ENCODE data around the gene CLEC4G. TPM values are rescaled to one million over a fixed set of nuclear protein-coding genes. Genes with fewer than 3 reads are reported as not detected.

Gene CLEC4G
- total RNA-seq, 1 experiment from 2014 or later, result 0.55 TPM

GRCh38 chr19:7689165-7689564 is 42.7 kb downstream of the CLEC4G start:
- H3K27ac Mint-ChIP-seq, result no peak overlapping the region
- no peaks in the 10 kb centered on the region; the same call in 1 of the 2 replicates for H3K27me3 Mint-ChIP-seq (ENCODE audit: low read depth)
- ATAC-seq (no peak), DNase-seq (ENCODE audit: low spot score) (no peak)
- POLR2A ChIA-PET, result no interaction called here
- CTCF ChIA-PET, result interaction anchor here (1.7 to 1.9 kb wide), 2 partner anchors 8 to 121 kb away, joined by 5 to 10 read pairs; partner anchors contain the start of gene TRAPPC5
- peaks cover 11% of the 10 kb centered on the region for H3K4me1 Mint-ChIP-seq
- no peak for TF ChIP-seq ZNF263 (CRISPR knock-in tag; IDR thresholded peaks at IDR 0.05; ENCODE audit: low read depth)
- no peak for TF ChIP-seq SMAD3 (CRISPR knock-in tag; IDR thresholded peaks at IDR 0.05; ENCODE audit: borderline replicate concordance)
- no peak for TF ChIP-seq NFE2L1 (CRISPR knock-in tag; IDR thresholded peaks at IDR 0.05)
- no peak for TF ChIP-seq TEAD4 (CRISPR knock-in tag; IDR thresholded peaks at IDR 0.05)
- TF ChIP-seq CDX4 (CRISPR knock-in tag; IDR thresholded peaks at IDR 0.05; ENCODE audit: borderline replicate concordance), result no peak
- no peak for TF ChIP-seq AFF4 (CRISPR knock-in tag; IDR thresholded peaks at IDR 0.05; ENCODE audit: borderline replicate concordance)
- TF ChIP-seq FOXJ3 (CRISPR knock-in tag; IDR thresholded peaks at IDR 0.05; ENCODE audit: borderline replicate concordance), result no peak
- TF ChIP-seq, protein P1, sequence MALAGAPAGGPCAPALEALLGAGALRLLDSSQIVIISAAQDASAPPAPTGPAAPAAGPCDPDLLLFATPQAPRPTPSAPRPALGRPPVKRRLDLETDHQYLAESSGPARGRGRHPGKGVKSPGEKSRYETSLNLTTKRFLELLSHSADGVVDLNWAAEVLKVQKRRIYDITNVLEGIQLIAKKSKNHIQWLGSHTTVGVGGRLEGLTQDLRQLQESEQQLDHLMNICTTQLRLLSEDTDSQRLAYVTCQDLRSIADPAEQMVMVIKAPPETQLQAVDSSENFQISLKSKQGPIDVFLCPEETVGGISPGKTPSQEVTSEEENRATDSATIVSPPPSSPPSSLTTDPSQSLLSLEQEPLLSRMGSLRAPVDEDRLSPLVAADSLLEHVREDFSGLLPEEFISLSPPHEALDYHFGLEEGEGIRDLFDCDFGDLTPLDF (CRISPR knock-in tag; IDR thresholded peaks at IDR 0.05), result no peak
- TF ChIP-seq, protein P2, sequence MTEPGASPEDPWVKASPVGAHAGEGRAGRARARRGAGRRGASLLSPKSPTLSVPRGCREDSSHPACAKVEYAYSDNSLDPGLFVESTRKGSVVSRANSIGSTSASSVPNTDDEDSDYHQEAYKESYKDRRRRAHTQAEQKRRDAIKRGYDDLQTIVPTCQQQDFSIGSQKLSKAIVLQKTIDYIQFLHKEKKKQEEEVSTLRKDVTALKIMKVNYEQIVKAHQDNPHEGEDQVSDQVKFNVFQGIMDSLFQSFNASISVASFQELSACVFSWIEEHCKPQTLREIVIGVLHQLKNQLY (CRISPR knock-in tag; IDR thresholded peaks at IDR 0.05), result no peak
- no peak for TF ChIP-seq ATF6 (CRISPR knock-in tag; IDR thresholded peaks at IDR 0.05)
- TF ChIP-seq, protein P3, sequence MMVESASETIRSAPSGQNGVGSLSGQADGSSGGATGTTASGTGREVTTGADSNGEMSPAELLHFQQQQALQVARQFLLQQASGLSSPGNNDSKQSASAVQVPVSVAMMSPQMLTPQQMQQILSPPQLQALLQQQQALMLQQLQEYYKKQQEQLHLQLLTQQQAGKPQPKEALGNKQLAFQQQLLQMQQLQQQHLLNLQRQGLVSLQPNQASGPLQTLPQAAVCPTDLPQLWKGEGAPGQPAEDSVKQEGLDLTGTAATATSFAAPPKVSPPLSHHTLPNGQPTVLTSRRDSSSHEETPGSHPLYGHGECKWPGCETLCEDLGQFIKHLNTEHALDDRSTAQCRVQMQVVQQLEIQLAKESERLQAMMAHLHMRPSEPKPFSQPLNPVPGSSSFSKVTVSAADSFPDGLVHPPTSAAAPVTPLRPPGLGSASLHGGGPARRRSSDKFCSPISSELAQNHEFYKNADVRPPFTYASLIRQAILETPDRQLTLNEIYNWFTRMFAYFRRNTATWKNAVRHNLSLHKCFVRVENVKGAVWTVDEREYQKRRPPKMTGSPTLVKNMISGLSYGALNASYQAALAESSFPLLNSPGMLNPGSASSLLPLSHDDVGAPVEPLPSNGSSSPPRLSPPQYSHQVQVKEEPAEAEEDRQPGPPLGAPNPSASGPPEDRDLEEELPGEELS (CRISPR knock-in tag; IDR thresholded peaks at IDR 0.05), result no peak
- TF ChIP-seq ZNF138 (CRISPR knock-in tag; conservative IDR thresholded peaks at IDR 0.05), result no peak
- TF ChIP-seq OVOL2 (CRISPR knock-in tag; IDR thresholded peaks at IDR 0.05; ENCODE audit: borderline replicate concordance), result no peak
- TF ChIP-seq, protein P4, sequence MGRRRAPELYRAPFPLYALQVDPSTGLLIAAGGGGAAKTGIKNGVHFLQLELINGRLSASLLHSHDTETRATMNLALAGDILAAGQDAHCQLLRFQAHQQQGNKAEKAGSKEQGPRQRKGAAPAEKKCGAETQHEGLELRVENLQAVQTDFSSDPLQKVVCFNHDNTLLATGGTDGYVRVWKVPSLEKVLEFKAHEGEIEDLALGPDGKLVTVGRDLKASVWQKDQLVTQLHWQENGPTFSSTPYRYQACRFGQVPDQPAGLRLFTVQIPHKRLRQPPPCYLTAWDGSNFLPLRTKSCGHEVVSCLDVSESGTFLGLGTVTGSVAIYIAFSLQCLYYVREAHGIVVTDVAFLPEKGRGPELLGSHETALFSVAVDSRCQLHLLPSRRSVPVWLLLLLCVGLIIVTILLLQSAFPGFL (CRISPR knock-in tag; IDR thresholded peaks at IDR 0.05; ENCODE audit: borderline replicate concordance), result no peak
- no peak for TF ChIP-seq IRF2 (CRISPR knock-in tag; IDR thresholded peaks at IDR 0.05; ENCODE audit: borderline replicate concordance, low read depth)
- H3K9me3 Mint-ChIP-seq, result no peaks in the 10 kb centered on the region
- peaks cover 3% of the 10 kb centered on the region for H3K36me3 Mint-ChIP-seq
- H3K4me3 Mint-ChIP-seq, result no peak overlapping the region
